Measurements from ENCODE around the gene SPOCK1.

GRCh38 chr5:137209232-137209809 lies 289.8 kb downstream of the SPOCK1 start:
- no peak for TF ChIP-seq CTCF (conservative IDR thresholded peaks at IDR 0.05; ENCODE audit: low read depth, low read length)
- TF ChIP-seq EZH2 (IDR thresholded peaks at IDR 0.05; ENCODE audit: borderline replicate concordance, low read depth, low read length, poor library complexity, severe bottlenecking): no peak

All from A673 (cell line).